Astrocyte of the spinal cord (primary cell): ENCODE data around the gene GYS1.
"Not testable (repeated sequence)": the region's sequence is repeated elsewhere in the genome, so short reads cannot be mapped to it uniquely, and the experiment has no call there.

Experiments
- DNase-seq: peaks from one replicate; pipeline ENCODE4 v3.0.0; 2011; ENCODE audit warnings: low read depth, low spot score
- H3K4me3 ChIP-seq: 2 replicates; pipeline ENCODE4 v1.5.1; 2011; ENCODE audit warnings: low read depth, mild to moderate bottlenecking, low read length, moderate library complexity
- in situ Hi-C: cut with HindIII; loops from 2 replicates; pipeline ENCODE4 v1.10.0; 2017; ENCODE audit warnings: low sequenced_read_pairs
- TF ChIP-seq, protein P1 (sequence below): IDR thresholded peaks from 2 replicates; pipeline ENCODE4 v1.5.1; 2012; ENCODE audit warnings: low read depth, mild to moderate bottlenecking, low read length, inconsistent platforms

The GYS1 gene

DNA sequence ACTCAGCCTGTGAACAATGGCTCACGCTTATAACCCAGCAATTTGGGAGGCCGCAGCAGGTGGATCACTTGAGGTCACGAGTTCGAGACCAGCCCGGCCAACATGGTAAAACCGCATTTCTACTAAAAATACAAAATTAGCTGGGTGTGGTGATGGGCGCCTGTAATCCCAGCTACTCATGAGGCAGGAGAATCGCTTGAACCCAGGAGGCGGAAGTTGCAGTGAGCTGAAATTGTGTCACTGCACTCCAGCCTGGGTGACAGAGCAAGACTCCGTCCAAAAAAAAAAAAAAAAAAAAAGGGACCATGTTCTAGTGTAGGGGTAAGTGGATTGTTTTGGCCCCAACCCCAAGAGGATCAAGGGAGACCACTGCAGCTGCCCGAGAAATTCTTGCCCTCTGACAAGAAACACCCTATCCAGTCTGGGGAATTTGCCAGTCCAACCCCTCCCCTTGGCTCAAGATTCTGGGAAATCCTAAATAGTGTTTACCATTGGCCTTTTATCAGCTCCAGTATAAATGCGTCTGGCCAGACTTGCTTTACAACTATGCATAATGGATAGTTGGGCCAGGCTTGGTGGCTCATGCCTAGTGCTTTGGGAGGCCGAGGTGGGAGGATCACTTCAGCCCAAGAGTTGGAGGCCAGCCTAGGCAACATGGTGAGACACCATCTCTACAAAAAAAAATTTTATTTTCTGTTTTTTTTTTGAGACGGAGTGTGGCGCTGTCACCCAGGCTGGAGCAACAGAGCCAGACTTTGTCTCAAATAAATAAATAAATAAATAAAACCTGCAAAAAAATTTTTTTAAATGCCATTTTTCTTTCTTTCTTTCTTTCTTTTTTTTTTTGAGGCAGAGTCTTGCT is 64.7 kb downstream of the GYS1 start:
- TF ChIP-seq, protein P1, sequence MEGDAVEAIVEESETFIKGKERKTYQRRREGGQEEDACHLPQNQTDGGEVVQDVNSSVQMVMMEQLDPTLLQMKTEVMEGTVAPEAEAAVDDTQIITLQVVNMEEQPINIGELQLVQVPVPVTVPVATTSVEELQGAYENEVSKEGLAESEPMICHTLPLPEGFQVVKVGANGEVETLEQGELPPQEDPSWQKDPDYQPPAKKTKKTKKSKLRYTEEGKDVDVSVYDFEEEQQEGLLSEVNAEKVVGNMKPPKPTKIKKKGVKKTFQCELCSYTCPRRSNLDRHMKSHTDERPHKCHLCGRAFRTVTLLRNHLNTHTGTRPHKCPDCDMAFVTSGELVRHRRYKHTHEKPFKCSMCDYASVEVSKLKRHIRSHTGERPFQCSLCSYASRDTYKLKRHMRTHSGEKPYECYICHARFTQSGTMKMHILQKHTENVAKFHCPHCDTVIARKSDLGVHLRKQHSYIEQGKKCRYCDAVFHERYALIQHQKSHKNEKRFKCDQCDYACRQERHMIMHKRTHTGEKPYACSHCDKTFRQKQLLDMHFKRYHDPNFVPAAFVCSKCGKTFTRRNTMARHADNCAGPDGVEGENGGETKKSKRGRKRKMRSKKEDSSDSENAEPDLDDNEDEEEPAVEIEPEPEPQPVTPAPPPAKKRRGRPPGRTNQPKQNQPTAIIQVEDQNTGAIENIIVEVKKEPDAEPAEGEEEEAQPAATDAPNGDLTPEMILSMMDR: no peak
- in situ Hi-C loops: no loop called here
- H3K4me3 ChIP-seq: no peak overlapping the region
- no peak for DNase-seq

DNA sequence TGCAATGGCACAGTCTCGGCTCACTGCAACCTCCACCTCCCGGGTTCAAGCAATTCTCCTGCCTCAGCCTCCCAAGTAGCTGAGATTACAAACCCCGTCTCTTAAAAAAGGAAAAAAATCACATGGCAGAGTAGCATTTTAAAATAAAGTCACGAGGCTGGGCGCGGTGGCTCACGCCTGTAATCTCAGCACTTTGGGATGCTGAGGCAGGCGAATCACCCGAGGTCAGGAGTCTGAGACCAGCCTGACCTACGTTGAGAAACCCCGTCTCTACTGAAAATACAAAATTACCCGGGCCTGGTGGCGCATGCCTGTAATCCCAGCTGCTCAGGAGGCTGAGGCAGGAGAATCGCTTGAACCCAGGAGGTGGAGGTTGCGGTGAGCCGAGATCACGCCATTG is 65.4 kb downstream of the GYS1 start:
- H3K4me3 ChIP-seq, in situ Hi-C loops, DNase-seq: not testable (repeated sequence)

- H3K4me3 ChIP-seq: no peak overlapping the region
- DNase-seq: peak; percentile 92
- TF ChIP-seq, protein P1: no peak
- in situ Hi-C loops: no loop called here
These were observed 66.2 kb downstream of the GYS1 start for GRCh38 chr19:48926909-48927308.

- DNase-seq, H3K4me3 ChIP-seq, in situ Hi-C loops: not testable (repeated sequence)
These were observed 67.2 kb downstream of the GYS1 start for GRCh38 chr19:48925890-48926289.

- TF ChIP-seq, protein P1: no peak
- peak; percentile 24 for DNase-seq
- in situ Hi-C loops: no loop called here
- H3K4me3 ChIP-seq: no peak overlapping the region
These were observed 67.8 kb downstream of the GYS1 start for GRCh38 chr19:48925240-48925843.

DNA sequence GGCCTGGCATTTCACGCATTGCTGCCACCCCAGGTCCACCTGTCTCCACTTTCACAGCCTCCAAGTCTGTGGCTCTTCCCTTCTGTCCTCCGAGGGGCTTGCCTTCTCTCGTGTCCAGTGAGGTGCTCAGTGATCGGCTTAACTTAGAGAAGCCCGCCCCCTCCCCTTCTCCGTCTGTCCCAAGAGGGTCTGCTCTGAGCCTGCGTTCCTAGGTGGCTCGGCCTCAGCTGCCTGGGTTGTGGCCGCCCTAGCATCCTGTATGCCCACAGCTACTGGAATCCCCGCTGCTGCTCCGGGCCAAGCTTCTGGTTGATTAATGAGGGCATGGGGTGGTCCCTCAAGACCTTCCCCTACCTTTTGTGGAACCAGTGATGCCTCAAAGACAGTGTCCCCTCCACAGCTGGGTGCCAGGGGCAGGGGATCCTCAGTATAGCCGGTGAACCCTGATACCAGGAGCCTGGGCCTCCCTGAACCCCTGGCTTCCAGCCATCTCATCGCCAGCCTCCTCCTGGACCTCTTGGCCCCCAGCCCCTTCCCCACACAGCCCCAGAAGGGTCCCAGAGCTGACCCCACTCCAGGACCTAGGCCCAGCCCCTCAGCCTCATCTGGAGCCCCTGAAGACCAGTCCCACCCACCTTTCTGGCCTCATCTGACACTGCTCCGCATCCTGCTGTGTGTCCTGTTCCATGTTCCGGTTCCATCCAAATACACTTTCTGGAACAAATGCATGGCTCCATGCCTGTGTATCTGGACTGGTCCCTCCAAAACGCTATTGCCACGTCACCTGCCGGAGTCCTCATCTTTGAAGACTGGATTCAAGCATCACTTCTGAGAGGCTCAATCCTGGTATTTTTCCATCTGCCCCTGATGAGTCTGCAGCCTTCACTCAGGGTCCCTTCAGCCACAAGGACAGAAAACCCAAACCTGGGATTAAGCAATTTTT is 70.3 kb downstream of the GYS1 start:
- H3K4me3 ChIP-seq: no peak overlapping the region
- no peak for DNase-seq
- in situ Hi-C loops: no loop called here
- TF ChIP-seq, protein P1: no peak

DNA sequence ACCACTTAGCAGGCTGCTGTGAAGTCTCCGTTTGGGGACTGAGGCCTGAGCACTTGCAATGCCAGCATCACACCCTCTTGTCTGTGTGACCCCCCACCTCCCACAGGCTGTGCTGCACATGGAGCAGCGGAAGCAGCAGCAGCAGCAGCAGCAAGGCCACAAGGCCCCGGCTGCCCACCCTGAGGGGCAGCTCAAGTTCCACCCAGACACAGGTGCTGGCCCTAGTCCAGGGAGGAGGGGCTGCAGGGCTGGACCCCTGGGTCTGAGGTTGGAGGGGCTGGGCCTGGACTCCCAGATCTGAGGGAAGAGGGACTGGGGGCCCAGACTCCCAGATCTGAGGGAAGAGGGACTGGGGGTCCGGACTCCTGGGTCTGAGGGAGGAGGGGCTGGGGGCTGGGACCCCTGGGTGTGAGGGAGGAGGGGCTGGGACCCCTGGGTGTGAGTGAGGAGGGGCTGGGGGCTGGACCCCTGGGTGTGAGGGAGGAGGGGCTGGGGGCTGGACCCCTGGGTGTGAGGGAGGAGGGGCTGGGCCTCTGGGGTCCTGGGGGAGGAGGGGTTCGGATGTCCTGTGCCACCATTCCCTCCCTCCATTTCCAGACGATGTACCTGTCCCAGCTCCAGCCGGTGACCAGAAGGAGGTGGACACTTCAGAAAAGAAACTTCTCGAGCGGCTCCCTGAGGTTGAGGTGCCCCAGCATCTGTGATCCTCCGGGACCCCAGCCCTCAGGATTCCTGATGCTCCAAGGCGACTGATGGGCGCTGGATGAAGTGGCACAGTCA is 71.2 kb downstream of the GYS1 start:
- in situ Hi-C loops: no loop called here
- TF ChIP-seq, protein P1: no peak
- no peak for DNase-seq
- no peak overlapping the region for H3K4me3 ChIP-seq
